ENCODE data around the gene PRPF40A. TPM values are rescaled to one million over a fixed set of nuclear protein-coding genes. Genes with fewer than 3 reads are reported as not detected.

PRPF40A gene
- total and polyA plus RNA-seq, 10 of the 15 experiments (the other 5 are each of a cell fraction or from before 2014, with no cell fraction given) = 97.8 to 197 (median 144) TPM

DNA sequence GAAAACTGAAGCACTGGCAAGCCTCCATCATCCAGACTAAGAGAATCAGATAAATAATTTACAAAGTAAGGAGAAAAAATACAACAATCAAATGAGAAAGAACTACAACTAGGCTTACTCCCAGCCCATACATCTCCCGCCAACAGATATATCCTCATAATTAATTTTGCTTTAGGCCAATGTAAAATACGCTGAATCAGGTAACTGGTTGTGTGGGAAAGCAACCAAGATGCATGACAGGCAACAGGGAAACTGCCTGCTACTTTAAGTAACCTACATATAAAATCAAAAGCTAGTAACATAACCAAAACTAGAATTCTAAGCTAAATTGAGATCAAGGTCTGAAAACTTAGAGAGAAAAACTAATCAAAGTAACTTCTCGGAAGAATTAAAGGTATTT is 21.5 kb downstream of the PRPF40A start:
- BruUV-seq (replicated peaks) = no TSS peak
- no peak for TF ChIP-seq E2F8 (IDR thresholded peaks at IDR 0.05; ENCODE audit: low read depth, partially characterized antibody)
- TF ChIP-seq NFXL1 (IDR thresholded peaks at IDR 0.05; ENCODE audit: borderline replicate concordance) = no peak
- no peak for TF ChIP-seq CHD1 (IDR thresholded peaks at IDR 0.05; ENCODE audit: low read depth, low read length)
- TF ChIP-seq, protein P1, sequence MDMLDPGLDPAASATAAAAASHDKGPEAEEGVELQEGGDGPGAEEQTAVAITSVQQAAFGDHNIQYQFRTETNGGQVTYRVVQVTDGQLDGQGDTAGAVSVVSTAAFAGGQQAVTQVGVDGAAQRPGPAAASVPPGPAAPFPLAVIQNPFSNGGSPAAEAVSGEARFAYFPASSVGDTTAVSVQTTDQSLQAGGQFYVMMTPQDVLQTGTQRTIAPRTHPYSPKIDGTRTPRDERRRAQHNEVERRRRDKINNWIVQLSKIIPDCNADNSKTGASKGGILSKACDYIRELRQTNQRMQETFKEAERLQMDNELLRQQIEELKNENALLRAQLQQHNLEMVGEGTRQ (IDR thresholded peaks at IDR 0.05; ENCODE audit: borderline replicate concordance, low read depth, low read length) = no peak
- no peak for TF ChIP-seq IRF5 (IDR thresholded peaks at IDR 0.05; ENCODE audit: borderline replicate concordance)
- TF ChIP-seq ZNF217 (IDR thresholded peaks at IDR 0.05) = no peak
- no peak for TF ChIP-seq EZH2 (IDR thresholded peaks at IDR 0.05; ENCODE audit: borderline replicate concordance, control insufficient read depth, low read depth, low read length)
- TF ChIP-seq CEBPB (IDR thresholded peaks at IDR 0.05; ENCODE audit: borderline replicate concordance in 1 of 2, low read depth in 2 of 2, low read length in 2 of 2) = no peak
- TF ChIP-seq GATAD2B (conservative IDR thresholded peaks at IDR 0.05; ENCODE audit: low read depth) = no peak
- no peak for TF ChIP-seq ATF7 (IDR thresholded peaks at IDR 0.05; ENCODE audit: low read depth)
- no peak for TF ChIP-seq KAT2A (conservative IDR thresholded peaks at IDR 0.05; ENCODE audit: control insufficient read depth, low read depth, low read length)
- TF ChIP-seq, protein P2, sequence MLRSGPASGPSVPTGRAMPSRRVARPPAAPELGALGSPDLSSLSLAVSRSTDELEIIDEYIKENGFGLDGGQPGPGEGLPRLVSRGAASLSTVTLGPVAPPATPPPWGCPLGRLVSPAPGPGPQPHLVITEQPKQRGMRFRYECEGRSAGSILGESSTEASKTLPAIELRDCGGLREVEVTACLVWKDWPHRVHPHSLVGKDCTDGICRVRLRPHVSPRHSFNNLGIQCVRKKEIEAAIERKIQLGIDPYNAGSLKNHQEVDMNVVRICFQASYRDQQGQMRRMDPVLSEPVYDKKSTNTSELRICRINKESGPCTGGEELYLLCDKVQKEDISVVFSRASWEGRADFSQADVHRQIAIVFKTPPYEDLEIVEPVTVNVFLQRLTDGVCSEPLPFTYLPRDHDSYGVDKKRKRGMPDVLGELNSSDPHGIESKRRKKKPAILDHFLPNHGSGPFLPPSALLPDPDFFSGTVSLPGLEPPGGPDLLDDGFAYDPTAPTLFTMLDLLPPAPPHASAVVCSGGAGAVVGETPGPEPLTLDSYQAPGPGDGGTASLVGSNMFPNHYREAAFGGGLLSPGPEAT (IDR thresholded peaks at IDR 0.05; ENCODE audit: low read depth) = no peak
- no peak for TF ChIP-seq ATF3 (IDR thresholded peaks at IDR 0.05; ENCODE audit: borderline replicate concordance, extremely low read depth, low read depth, low read length)
- TF ChIP-seq TCF12 (IDR thresholded peaks at IDR 0.05; ENCODE audit: low read depth, low read length) = no peak
- no peak for TF ChIP-seq SIN3A (IDR thresholded peaks at IDR 0.05; ENCODE audit: low read depth, low read length)
- TF ChIP-seq FOS (IDR thresholded peaks at IDR 0.05; ENCODE audit: borderline replicate concordance, extremely low read depth, insufficient read length) = no peak
- TF ChIP-seq HCFC1 (IDR thresholded peaks at IDR 0.05; ENCODE audit: low read length) = no peak
- no peak for TF ChIP-seq NR2C1 (IDR thresholded peaks at IDR 0.05)
- 99% methylated on average over 3 of the region's 3 CpGs for WGBS (ENCODE audit: insufficient coverage, insufficient replicate concordance, low lambda C conversion rate, missing lambda C conversion rate)
- Histone ChIP-seq H4K20me1 (ENCODE audit: control insufficient read depth, insufficient read depth) (no peaks in the 10 kb centered on the region), H3K27ac (ENCODE audit: control insufficient read depth, insufficient read depth) (no peak overlapping the region), H3K4me1 (ENCODE audit: control insufficient read depth, insufficient read depth, low read length) (peaks cover 17% of the 10 kb centered on the region; the same call in 1 of the 2 replicates), H3K9me3 (replicated peaks; ENCODE audit: control insufficient read depth, insufficient read depth, low read length) (no peaks in the 10 kb centered on the region; the same call in 2 of the 3 replicates), H3K36me3 (ENCODE audit: control insufficient read depth in 2 of 2, insufficient read depth in 2 of 2, low read length in 1 of 2) (peaks cover 2 to 9% of the 10 kb centered on the region in 2 experiments; a peak in 3 of 4 replicates), H3K9ac (ENCODE audit: control insufficient read depth, insufficient read depth, low read length) (no peak overlapping the region), H3K27me3 (replicated peaks in 1 of 2; ENCODE audit: control insufficient read depth in 2 of 2, insufficient read depth in 2 of 2, low read length in 1 of 2) (no peaks in the 10 kb centered on the region), H3K4me3 (no peak overlapping the region), H2AFZ (ENCODE audit: control insufficient read depth, low read depth, low read length) (no peak overlapping the region), H3K4me2 (ENCODE audit: control insufficient read depth, insufficient read depth) (no peak overlapping the region), H3K79me2 (ENCODE audit: control insufficient read depth, insufficient read depth, low read length) (peaks cover 60% of the 10 kb centered on the region)
- RAD21 ChIA-PET (ENCODE audit: unreplicated experiment) = no interaction called here
- SMC1A ChIA-PET (ENCODE audit: uncharacterized antibody, unreplicated experiment) = interaction anchor here (1.4 to 1.5 kb wide), 2 partner anchors 13 to 47 kb away, joined by 4 to 5 read pairs; no protein-coding TSS in a partner anchor
- CTCF ChIA-PET = interaction anchor here (1.5 to 5.0 kb wide), 2 partner anchors 20 to 47 kb away, joined by 3 to 31 read pairs; partner anchors contain the start of gene PRPF40A
- in situ Hi-C loops (cut with MboI) (no loop called here), intact Hi-C loops (cut with micrococcal nuclease; ENCODE audit: unreplicated experiment) (no loop called here)
- no peak for ATAC-seq
- no peak for DNase-seq (ENCODE audit: low read depth, low spot score)
- FAIRE-seq = no peak
- POLR2A ChIA-PET = interaction anchor here (0.7 to 4.4 kb wide), 2 partner anchors 9 to 20 kb away, joined by 4 to 20 read pairs; partner anchors contain the start of gene PRPF40A

Measured in GM12878 (cell line).